HT1080 (cell line): ENCODE data around the gene DOCK4. TPM values are rescaled to one million over a fixed set of nuclear protein-coding genes. Genes with fewer than 3 reads are reported as not detected.

Experiments used
- DNase-seq: peaks from one replicate; pipeline ENCODE4 v3.0.0-alpha.2; 2015; ENCODE audit warnings: low read depth
- total RNA-seq: library from RNA; depleted of rRNA; stranded (reverse); fragments of >200 nt; shearing (Covaris generic); gene quantifications from 2 replicates; pipeline ENCODE4 v1.2.3, GENCODE V29; 2014

The DOCK4 gene
- total RNA-seq, 1 experiment from 2014 or later = 46.6 TPM

DNA sequence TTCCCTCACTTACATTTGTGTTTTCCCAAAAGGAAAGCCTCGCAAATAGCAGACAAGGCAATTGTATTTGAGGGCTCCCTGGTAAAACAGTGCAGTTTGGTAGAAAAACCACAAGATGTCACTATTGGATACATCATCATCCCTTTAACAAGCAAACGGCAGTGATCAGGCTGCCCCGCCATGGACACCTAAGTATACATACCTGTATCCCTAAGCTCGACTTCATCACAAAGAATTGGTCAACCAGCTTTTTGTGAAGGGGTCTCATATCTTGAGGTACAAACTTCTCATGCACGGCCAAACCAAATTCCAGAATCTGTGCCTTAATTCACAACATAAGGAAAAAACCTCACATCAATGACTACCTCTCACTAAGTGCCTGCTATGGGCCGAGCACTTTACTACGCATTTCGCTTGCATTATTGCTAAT is 464.4 kb downstream of the DOCK4 start:
- peak; percentile 67 for DNase-seq

GRCh38 chr7:111740942-111741341 is 465.3 kb downstream of the DOCK4 start:
- DNase-seq = no peak

DNA sequence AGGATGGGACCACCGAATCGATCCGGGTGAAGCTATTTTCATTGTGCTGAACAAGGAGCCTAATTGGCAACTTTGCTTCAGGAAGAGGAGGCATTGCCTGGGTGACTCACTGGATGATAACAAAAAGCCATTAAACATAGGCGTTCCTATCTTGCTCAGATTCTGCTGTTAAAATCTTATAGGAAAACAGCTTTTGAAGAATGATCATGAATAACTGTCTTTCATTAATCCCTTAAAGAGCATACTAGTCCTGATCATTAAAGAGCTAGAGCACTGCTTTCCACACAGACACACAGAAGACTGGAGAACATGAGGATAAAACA is 469.7 kb downstream of the DOCK4 start:
- DNase-seq = no peak

DNA sequence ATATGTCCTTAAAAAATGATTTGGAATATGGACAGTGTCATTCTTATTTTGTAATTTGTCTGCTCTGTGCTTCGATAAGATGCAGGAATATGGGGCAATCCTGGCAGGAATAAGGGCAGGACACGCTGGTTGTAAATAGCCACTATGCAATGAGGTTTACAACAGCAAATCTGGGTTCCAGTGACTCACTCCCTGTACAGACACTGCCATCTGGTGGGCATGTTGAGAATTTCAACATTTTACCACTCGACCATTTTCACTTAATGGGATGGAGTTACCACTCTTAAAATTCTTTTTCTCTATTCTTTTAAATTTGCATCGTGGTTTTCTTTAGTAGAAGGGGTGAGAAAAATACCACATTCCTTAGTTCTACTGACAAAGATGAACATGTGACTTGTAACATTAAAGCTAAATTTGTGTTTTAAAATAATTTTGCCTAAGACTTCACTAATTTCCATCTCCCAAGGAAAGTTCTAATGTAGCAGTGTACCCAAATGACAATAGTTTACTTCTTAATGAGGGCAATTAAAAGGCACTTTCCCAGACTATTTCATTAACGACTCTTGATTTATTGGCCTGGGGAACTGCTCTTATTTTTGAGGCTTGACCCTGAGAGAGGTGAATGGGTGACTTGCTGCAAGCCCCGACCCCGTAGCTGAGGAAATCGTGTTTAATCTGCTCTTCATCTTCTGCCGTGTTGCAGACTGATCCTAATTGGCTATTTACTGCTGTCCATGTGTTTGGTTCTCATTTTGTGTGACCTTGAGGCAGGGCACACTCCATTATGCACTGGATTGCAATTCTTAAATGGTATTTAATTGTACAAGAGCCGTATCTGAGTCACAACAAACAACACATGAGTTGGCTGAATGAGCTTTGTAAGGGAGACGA is 470.3 kb downstream of the DOCK4 start:
- peak; percentile 60 for DNase-seq

GRCh38 chr7:111734954-111735660 is 471.1 kb downstream of the DOCK4 start:
- no peak for DNase-seq

DNA sequence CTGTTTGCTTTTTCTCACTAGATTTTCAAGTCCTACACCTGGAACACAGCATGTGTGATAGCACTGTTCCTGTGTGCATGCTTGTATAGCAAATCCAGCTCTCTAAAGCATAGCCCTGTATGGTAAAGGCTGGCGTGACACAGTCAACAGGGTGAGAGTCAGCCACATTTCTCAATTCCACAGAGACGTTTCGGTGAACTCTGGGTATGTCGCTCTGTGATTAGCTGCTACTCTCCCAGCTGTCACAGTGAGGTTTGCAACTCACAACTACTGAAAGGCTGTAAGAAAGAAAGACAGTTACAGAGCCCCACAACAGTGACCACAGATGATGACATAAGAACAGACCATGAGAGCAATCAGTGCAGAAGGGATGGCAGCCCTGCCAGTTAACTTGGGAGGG is 473.3 kb downstream of the DOCK4 start:
- no peak for DNase-seq

GRCh38 chr7:111730476-111731300 is 475.5 kb downstream of the DOCK4 start:
- no peak for DNase-seq

DNA sequence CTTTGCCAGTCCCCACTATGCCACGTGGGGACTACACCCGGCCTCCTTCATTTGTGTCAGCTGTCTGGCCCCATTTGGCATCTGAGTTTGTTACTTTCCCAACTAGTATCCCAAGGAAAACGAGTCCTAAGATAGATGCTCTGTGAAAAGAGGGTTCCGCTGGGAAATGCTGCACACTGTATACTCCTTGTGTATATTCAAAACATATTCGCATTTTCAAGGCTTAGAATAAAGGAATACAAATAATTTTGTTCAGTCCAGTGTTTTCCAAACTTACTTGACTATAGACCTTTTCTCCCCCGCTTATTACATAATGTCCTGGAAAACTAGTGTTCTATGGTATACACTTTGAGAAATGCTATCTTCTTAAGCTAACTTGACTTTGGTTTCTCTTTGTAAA is 476.1 kb downstream of the DOCK4 start:
- DNase-seq = no peak

DNA sequence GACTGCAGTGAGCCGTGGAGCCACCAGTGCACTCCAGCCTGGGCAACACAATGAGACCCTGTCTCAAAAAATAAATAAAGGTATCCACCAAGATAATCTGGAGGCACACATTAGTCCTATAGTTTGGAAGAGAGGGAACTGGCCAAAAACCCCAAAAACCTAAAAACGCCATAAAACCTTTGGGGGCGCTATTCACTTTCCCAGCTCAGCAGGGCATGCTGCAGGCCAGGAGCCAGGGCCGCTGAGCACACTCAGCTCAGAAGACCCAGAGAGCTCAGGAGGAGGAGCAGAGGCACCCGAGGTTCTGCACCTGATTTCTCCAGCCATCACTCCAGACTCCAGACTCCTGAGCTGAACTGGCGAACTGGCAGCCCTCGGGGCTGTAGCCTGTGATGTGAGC is 476.7 kb downstream of the DOCK4 start:
- DNase-seq = no peak

GRCh38 chr7:111728635-111728995 is 477.6 kb downstream of the DOCK4 start:
- no peak for DNase-seq

GRCh38 chr7:111727905-111728634 is 478.1 kb downstream of the DOCK4 start:
- DNase-seq = no peak

- DNase-seq = no peak
These were observed 487.3 kb downstream of the DOCK4 start for GRCh38 chr7:111718886-111719285.

GRCh38 chr7:111711426-111712065 is 494.7 kb downstream of the DOCK4 start:
- DNase-seq = no peak

DNA sequence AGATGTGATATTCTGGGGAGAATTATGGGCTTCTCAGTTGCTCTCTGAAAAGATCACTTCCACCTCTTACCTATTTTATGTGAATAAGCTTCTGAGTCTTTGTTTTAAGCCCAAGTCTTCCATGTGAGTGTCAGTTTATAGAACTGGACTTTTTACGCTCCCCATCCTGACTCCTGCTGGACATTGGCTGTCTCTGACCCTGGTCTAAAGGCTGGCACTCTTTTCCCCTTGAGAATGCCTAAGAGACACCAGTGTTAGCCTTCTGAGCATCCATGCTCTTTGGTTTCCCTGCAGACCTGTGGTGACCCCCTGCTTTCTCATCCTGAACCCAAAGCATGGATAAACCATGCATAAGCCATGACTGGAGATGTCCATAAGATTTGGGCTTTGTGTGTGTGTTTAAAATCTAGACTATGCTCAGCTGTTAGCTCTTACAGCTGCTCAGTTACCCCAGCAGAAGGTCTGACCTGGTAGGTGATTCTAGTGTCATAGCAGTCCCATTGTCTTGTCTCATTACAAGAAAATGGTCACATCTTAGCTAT is 495.3 kb downstream of the DOCK4 start:
- DNase-seq = no peak

DNA sequence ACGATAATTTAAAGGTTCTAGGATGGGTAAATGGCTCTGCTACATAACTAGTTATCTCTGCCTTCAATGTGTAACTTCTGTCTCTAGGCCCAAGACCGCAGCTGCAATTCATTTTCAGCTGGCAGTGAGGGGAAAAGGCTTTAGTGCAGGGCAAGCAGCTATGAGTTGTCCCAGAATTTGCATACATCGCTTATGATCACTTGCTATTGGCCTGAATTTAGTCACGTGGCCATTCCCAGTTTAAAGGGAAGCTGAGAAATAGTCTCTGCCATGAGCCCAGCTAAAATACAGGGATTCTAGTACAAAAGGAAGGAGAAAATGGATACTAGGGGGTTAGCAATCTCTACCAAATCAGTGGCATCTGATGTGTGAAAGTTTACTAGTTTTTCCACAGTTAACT is 498.1 kb downstream of the DOCK4 start:
- DNase-seq = peak; percentile 39

- DNase-seq = no peak
These were observed 500.4 kb downstream of the DOCK4 start for GRCh38 chr7:111705807-111706206.

DNA sequence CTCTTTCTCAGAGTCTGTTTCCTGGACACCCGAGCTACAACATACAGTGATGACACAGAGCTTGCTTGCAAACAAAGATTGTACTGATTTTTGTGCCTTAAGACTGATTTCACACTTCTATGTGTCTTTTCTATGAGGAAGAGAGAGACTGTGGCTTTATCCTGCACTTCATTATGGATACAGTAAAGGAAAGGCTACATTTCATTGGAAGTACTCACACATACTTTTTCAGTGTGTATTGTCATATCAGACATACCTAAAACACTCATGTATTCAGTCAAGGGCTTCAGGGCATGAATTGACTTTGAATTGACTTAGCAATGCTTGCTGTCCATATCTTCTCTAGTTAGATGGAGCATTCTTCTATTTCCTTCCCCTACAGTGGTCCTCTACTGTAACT is 508.4 kb downstream of the DOCK4 start:
- DNase-seq = no peak

GRCh38 chr7:111694376-111694775 is 511.8 kb downstream of the DOCK4 start:
- DNase-seq = no peak

GRCh38 chr7:111690364-111691111 is 515.7 kb downstream of the DOCK4 start:
- no peak for DNase-seq

GRCh38 chr7:111685349-111685748 is 520.9 kb downstream of the DOCK4 start:
- no peak for DNase-seq
